NB4 (cell line): ENCODE data around the gene MB.

Experiments
- CTCF ChIP-seq: IDR thresholded peaks from one replicate; pipeline ENCODE4 v1.5.1; 2012; ENCODE audit warnings: low read depth, low read length
- POLR2A ChIP-seq: IDR thresholded peaks from 2 replicates; pipeline ENCODE4 v1.6.1; 2011; ENCODE audit warnings: mild to moderate bottlenecking; ENCODE audit not compliant: insufficient read length; ENCODE audit errors: extremely low read depth

GRCh38 chr22:35567351-35568141, 49.6 kb downstream of the MB start:
- TF ChIP-seq CTCF (no peak), POLR2A (no peak)
